GM12891 (cell line): Measurements from ENCODE around the gene TSEN54.

ENCODE experiments used
- PAX5 ChIP-seq: IDR thresholded peaks from 2 replicates; pipeline ENCODE4 v1.6.1; 2011; ENCODE audit warnings: low read length, moderate library complexity, mild to moderate bottlenecking; ENCODE audit not compliant: insufficient read depth, severe bottlenecking
- POLR2A ChIP-seq: IDR thresholded peaks from 2 replicates; pipeline ENCODE4 v1.6.1; 2011; ENCODE audit warnings: low read depth, low read length, control low read depth
- POLR2AphosphoS5 ChIP-seq: IDR thresholded peaks from 2 replicates; pipeline ENCODE4 v1.6.1; 2011; ENCODE audit warnings: low read depth, low read length, control low read depth
- POU2F2 ChIP-seq: IDR thresholded peaks from 2 replicates; pipeline ENCODE4 v1.6.1; 2011; ENCODE audit warnings: low read depth, mild to moderate bottlenecking, control low read depth, low read length, moderate library complexity
- SPI1 ChIP-seq: IDR thresholded peaks from 2 replicates; pipeline ENCODE4 v1.6.1; 2011; ENCODE audit warnings: low read depth, low read length, control low read depth
- TAF1 ChIP-seq: IDR thresholded peaks from 2 replicates; pipeline ENCODE4 v1.6.1; 2011; ENCODE audit warnings: low read depth, low read length, control low read depth

GRCh38 chr17:75542728-75543336, 26.5 kb downstream of the TSEN54 start:
- no peak for TF ChIP-seq POLR2AphosphoS5
- no peak for TF ChIP-seq POLR2A
- TF ChIP-seq PAX5, result no peak
- no peak for TF ChIP-seq TAF1
- TF ChIP-seq POU2F2, result no peak
- TF ChIP-seq SPI1, result no peak
